Stimulated activated CD8-positive, alpha-beta memory T cell treated with anti-CD3 and anti-CD28 coated beads, Interleukin-2, amount 100 ng/mL, for 48 hours (primary cell): ENCODE measurements around the gene VPS37C.

Experiments
- DNase-seq, 2 donors: peaks; one replicate each; pipeline ENCODE4 v3.0.0-alpha.2; 2020; ENCODE audit warnings: low read depth in 2 of 2

The VPS37C gene

GRCh38 chr11:61154528-61154927 lies 6.7 kb downstream of the VPS37C start:
- no peak for DNase-seq

DNA sequence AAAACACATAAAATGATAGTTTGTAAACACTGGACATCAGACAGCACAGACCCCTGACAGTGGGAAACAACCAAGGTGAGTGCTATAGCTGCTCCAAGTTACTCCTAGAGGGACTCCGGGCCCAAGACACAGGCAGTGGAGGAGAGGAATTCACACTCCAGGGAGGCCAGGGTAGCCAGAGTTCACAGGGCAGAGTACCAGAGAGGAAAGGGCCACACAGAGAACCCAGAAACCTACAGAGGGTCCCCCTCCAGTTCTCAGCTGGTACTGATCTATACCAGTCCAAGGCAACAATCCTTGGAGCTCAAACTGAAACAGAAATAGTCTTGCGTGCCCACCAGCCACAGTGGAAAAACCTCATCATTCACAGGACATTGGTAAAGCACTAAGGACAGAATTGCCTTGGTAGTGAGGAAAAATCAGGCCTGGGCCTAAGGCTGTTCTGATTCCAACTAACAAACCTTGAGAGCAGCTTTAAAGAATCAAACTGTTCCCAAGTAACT lies 7.6 kb downstream of the VPS37C start:
- no peak for DNase-seq

DNA sequence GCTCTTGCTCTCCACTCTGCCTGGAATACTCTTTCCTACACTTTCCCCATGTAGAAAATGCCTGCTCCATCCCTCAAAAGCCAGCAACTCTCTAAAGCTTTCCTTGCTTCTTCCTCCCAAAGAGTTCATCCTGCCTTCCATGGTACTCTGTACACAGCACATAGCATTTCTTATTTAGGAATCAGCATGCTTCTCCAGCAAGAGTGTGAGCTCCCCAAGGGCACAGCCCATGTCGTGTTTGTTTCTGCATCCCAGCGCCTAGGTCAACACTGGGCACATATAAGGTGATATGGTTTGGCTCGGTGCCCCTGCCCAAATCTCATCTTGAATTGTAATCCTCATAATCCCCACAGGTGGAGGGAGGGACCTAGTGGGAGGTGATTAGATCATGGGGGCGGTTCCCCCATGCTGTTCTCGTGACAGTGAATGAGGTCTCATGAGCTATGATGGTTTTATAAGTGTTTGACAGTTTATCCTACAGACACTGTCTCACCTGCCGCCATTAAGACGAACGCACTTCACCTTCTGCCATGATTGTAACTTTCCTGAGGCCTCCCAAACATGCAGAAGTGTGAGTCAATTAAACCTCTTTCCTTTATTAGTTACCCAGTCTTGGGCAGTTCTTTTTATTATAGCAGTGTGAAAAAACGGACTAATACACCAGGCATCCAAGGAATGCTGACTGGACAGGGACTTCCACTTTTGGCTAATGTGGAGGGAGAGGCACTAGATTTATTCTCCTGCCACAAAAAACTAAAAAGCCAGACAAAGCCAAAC lies 8.2 kb downstream of the VPS37C start:
- DNase-seq = no peak

- DNase-seq = no peak
Measured at GRCh38 chr11:61151545-61152252, 9.5 kb downstream of the VPS37C start.

- DNase-seq = no peak
Measured at GRCh38 chr11:61150706-61151544, 10.3 kb downstream of the VPS37C start.

DNA sequence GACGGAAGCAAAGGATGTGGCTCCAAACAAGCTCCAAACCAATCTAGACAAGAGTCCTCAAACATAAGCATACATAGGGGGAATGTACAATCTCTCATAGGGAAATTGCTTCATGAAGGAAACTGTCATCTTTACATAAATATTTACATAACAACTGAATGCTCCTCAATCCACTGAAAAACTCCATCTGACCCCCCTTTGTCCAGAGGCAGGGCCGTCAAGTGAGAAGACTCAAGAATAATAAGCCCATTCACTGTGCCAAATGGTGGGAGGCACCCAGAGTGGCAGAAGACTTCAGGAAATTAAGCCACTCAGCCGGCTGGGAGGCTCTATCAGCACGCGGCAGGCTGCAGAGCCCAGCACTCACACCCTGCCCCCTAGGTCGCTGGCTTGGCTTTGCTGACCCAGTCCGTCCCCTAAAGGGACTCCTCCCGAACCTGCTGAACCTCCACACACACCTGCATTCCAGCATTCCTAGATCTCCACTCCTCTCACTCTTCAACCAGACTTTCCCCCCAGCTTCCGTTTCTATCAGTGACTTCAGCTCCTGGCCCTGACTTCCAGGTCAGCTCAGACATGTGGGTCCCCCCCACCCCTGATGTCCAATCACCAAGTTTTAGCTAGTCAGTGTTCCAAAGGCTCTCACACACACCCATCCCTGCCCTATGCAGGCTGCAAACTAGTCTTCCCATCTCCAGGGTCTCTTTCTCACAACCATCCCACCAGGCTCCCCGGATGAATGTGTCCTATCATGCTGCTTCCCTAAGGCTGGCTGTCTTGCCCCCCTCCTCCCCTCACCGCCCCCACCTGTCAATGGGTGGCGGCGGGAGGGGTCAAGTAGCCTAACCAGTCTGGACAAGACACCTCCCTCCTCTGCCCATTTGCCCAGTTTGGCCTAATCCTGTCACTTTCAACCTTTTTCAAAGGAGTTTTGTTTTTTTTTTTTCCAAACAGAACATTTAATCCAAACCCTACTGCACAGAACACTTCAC lies 11.3 kb downstream of the VPS37C start:
- DNase-seq = no peak

DNA sequence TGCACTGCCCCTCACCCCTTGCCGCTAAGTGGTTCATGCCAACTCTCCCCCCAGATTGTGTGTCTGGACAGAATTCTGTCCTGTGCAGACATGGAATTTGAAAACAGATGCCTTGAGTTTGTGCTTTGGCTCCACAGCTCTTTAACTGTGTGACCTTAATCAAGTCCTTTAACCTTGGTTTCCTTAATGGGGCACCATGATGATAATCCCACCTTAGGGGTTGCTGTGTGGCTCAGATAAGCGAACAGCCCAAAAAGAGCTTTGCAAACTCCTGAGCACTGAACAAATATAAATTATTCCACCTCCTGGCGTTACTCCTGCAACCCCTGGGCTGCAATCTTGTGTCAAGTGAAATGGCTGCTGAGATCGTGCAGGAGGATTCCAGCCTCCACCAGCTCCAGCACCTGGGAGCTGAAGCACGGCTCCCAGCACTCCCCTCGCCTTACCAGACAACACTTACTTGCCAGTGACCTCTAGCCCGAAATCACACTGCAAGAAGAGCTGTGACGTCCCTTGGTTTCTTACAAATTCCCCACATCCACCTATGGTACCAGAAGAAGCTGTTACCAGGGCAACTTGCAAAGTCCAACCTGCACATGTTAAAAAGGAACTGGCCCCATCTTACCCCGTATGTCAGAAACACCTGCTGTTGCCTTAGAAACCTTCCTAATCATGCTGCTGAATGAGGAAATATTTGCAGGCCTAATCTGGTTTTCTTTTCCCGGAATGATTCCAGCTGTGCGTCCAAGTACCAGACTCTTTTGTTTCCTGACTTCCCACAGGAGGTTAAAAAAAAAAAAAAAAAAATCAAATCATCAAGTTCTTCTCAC lies 13.2 kb downstream of the VPS37C start:
- no peak for DNase-seq

DNA sequence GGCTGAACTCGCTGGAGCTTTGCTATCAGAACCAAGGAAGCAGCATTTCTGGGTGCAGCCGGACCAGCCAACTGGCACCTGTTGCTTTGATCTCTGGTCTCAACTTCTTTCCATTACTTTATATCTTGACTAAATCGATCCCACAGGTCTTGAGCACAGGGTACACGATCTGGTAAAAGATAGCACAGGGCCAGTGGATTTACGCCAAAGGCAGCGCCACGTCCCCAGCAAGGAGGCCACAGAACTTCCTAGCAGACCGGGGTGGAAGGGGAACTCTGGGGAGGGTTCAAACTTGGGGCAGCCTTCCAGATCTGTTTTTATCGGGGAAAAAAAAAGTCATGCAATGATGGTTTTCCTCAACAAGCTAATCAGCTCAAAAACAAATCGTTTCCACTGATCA lies 14.0 kb downstream of the VPS37C start:
- DNase-seq = no peak

GRCh38 chr11:61146416-61146815 lies 14.8 kb downstream of the VPS37C start:
- DNase-seq = no peak

DNA sequence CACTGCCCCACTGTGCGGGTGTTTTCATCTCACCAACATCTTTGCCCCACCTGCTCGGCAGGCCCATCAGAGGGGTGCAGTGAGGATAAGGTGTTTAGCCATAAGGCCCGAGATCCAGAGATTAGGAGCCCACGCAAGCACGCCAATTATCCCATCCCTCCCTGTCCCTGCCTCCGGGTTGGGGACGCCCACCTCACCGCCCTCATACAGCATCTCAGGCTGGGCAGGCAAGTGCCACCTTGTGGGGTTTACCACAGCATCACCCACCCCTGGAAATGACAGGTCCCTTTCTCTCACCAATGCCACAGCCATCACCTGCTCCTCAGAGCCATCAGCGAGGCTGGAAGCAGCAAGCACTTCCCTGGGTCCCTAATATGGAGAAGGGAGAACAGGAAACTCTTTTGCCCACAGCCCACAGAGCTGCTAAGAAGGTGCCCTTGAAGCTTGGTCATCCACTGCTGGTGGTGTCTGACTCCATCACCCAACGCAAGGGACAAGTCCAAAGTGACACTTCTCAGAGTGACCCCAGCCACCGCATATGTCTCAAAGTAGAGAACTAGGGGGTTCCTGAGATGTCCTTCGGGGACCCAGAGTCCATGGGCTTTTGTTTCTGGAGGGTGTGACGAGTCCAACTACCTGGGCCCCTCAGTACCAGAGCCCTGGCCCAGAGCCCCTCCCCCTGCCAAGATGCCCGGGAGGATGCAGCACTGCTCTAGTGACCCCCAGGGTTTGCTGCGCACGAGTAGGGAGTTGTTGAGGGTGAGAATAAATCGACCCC lies 15.8 kb downstream of the VPS37C start:
- no peak for DNase-seq

- DNase-seq = no peak
Measured at GRCh38 chr11:61144511-61145179, 16.6 kb downstream of the VPS37C start.

DNA sequence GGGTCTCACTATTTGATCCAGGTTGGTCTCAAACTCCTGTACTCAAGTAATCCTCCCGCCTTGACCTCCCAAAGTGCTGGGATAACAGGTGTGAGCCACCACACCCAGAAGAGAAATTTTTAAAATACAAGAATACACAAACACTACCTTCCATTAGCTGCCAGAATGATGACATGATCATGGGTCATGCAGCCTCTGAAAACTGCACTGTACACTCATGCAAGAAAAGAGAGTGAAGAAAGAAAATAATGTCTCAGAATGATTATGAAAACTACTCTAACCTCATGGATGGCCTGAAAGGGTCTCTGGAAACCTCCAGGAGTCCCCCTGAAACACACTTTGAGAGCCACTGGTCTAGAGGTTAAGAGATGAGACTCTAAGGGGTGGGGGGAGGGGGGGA lies 18.8 kb downstream of the VPS37C start:
- no peak for DNase-seq

- DNase-seq = no peak
Measured at GRCh38 chr11:61141601-61142028, 19.6 kb downstream of the VPS37C start.

- no peak for DNase-seq
Measured at GRCh38 chr11:61140416-61140815, 20.8 kb downstream of the VPS37C start.

DNA sequence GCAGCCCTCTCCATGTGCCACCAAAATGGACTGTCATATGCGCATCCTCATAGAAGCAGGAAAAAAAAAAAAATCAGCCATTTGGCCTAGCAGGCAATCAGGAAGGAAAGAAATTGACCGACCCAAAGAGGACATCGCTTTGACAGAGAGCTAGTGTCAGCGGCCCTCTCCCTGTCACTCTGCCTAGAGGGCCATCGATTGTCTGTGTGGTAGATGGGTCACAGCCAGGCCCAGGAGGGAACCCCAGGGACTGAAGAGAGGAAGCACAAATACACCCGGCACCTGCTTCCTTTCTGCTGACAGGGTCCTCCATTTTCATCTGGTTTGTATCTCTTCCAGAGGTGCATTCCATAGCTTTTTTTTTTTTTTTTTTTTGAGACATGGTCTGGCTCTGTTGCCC lies 21.8 kb downstream of the VPS37C start:
- DNase-seq = no peak

- no peak for DNase-seq
Measured at GRCh38 chr11:61138935-61139334, 22.3 kb downstream of the VPS37C start.

DNA sequence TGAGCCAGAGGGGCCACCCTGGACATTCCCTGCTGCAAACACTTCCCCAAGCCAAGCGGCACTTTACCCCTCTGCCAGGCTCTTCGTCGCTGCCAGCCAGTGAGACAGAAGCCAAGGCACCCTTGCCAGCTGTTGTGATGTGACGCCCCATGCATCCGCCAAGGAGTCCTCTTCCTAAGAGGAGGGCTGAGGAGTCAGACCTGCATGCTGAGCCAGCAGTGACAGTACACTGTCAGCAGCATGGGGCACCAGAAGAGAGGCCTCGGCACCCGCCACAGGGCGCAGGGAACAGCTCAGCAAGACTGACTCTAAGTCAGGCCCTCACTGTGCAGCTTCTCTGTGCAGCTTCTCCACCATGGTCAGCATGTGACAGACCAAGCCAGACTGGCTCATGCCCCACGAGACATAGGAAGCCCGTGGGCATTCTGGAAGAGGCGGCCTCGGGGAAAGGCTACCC lies 26.4 kb downstream of the VPS37C start:
- no peak for DNase-seq

GRCh38 chr11:61133956-61134662 lies 27.1 kb downstream of the VPS37C start:
- no peak for DNase-seq
